GM19438 (cell line): ENCODE results near the gene HSPA1B.
"Not testable (repeated sequence)": the region's sequence is repeated elsewhere in the genome, so short reads cannot be mapped to it uniquely, and the experiment has no call there.

Experiments
- ATAC-seq: cut with Tn5 transposase; IDR thresholded peaks from one replicate; pipeline ENCODE4 v1.9.1; 2021; ENCODE audit warnings: low read depth; ENCODE audit not compliant: unreplicated experiment

The HSPA1B gene

GRCh38 chr6:31827286-31828079 lies at the start of gene HSPA1B:
HSPA1B (plus strand) TSS chr6:31827738; CDS start chr6:31827951, 213 bp downstream.
- peak; percentile 54 for ATAC-seq

GRCh38 chr6:31778193-31778592 lies 49.3 kb upstream of the HSPA1B start:
- ATAC-seq, result no peak

GRCh38 chr6:31778999-31779885 lies 48.3 kb upstream of the HSPA1B start:
- ATAC-seq, result no peak

- ATAC-seq, result no peak
These were observed 47.6 kb upstream of the HSPA1B start for GRCh38 chr6:31779908-31780307.

- no peak for ATAC-seq
These were observed 46.9 kb upstream of the HSPA1B start for GRCh38 chr6:31780507-31781243.

- no peak for ATAC-seq
These were observed 46.1 kb upstream of the HSPA1B start for GRCh38 chr6:31781244-31782125.

GRCh38 chr6:31782126-31782855 lies 45.2 kb upstream of the HSPA1B start:
- no peak for ATAC-seq

GRCh38 chr6:31784098-31784925 lies 43.2 kb upstream of the HSPA1B start:
- ATAC-seq, result no peak

GRCh38 chr6:31785475-31785874 lies 42.1 kb upstream of the HSPA1B start:
- ATAC-seq, result no peak

- no peak for ATAC-seq
These were observed 36.0 kb upstream of the HSPA1B start for GRCh38 chr6:31791324-31792089.

- ATAC-seq, result no peak
These were observed 35.5 kb upstream of the HSPA1B start for GRCh38 chr6:31792090-31792374.

GRCh38 chr6:31792761-31793171 lies 34.8 kb upstream of the HSPA1B start:
- no peak for ATAC-seq

- not testable (repeated sequence) for ATAC-seq
These were observed 33.7 kb upstream of the HSPA1B start for GRCh38 chr6:31793927-31794245.

- no peak for ATAC-seq
These were observed 33.2 kb upstream of the HSPA1B start for GRCh38 chr6:31794294-31794865.

GRCh38 chr6:31794866-31795615 lies 32.5 kb upstream of the HSPA1B start:
- ATAC-seq, result peak; percentile 15

GRCh38 chr6:31795616-31796298 lies 31.8 kb upstream of the HSPA1B start, which contains the start of gene VARS1:
VARS1 (minus strand) TSS chr6:31795752; CDS start chr6:31795217, 535 bp downstream.
- peak; percentile 75 for ATAC-seq
